PC-3 (cell line): ENCODE data around the gene TTC16.
A peak's percentile ranks its signal among the peaks of the same experiment; 100 is the strongest.

Source experiments
- CTCF ChIP-seq: fragments of 300-600 bp; sonication (generic); conservative IDR thresholded peaks from 2 replicates; pipeline ENCODE4 v1.5.1; 2017; ENCODE audit warnings: antibody characterized with exemption, low read depth, mild to moderate bottlenecking, low read length
- EZH2 ChIP-seq: fragments of 300-600 bp; sonication (generic); IDR thresholded peaks from one replicate; pipeline ENCODE4 v1.6.1; 2017; ENCODE audit warnings: antibody characterized with exemption, mild to moderate bottlenecking, low read length; ENCODE audit not compliant: unreplicated experiment

- TF ChIP-seq CTCF (peak; percentile 16; the same call in 1 of the 2 replicates), EZH2 (no peak)
These were observed 5.5 kb downstream of the TTC16 start for GRCh38 chr9:127721391-127721821.
